WTC11 (cell line): ENCODE measurements around the gene RNF43. TPM values are rescaled to one million over a fixed set of nuclear protein-coding genes. Genes with fewer than 3 reads are reported as not detected.

Experiments
- ATAC-seq: fragments of 200-7000 bp; cut with Tn5 transposase; 2 replicates; pipeline ENCODE4 v1.10.0; 2021; ENCODE audit warnings: mild to moderate bottlenecking, moderate library complexity
- CTCF ChIA-PET: fragments of 300-600 bp; sonication (Branson Sonifier 250); formaldehyde crosslinking; loops from one replicate; lab custom pipeline; 2021; ENCODE audit warnings: antibody characterized with exemption; lab: Charles Lee
- POLR2A ChIA-PET: fragments of 350-600 bp; sonication (Branson Sonifier 250); formaldehyde crosslinking; loops from one replicate; lab custom pipeline; 2021; ENCODE audit warnings: antibody characterized with exemption; lab: Charles Lee
- DNase-seq: peaks from one replicate; pipeline ENCODE4 v3.0.0; 2021; ENCODE audit warnings: low spot score
- H3K27ac Mint-ChIP-seq: 2 replicates; pipeline ENCODE4 v1.8.0; 2021; ENCODE audit warnings: mixed read lengths
- H3K27me3 Mint-ChIP-seq: 2 replicates; pipeline ENCODE4 v1.8.0; 2021; ENCODE audit warnings: low read depth, mild to moderate bottlenecking, moderate library complexity, mixed read lengths
- H3K36me3 Mint-ChIP-seq: 2 replicates; pipeline ENCODE4 v1.8.0; 2021; ENCODE audit warnings: mixed read lengths
- H3K4me1 Mint-ChIP-seq: 2 replicates; pipeline ENCODE4 v1.8.0; 2022; ENCODE audit warnings: mixed read lengths
- H3K4me3 Mint-ChIP-seq: 2 replicates; pipeline ENCODE4 v1.8.0; 2021; ENCODE audit warnings: mild to moderate bottlenecking, moderate library complexity, mixed read lengths
- H3K9me3 Mint-ChIP-seq: 2 replicates; pipeline ENCODE4 v1.8.0; 2021; ENCODE audit warnings: mixed read lengths
- ATF2 ChIP-seq: sonication (generic); formaldehyde crosslinking; IDR thresholded peaks from 2 replicates; pipeline ENCODE4 v1.8.1; 2022; ENCODE audit warnings: low read depth, missing genetic modification reagents, borderline replicate concordance
- ATF3 ChIP-seq: sonication (generic); formaldehyde crosslinking; conservative IDR thresholded peaks from 2 replicates; pipeline ENCODE4 v1.8.1; 2022; ENCODE audit warnings: mild to moderate bottlenecking, missing genetic modification reagents
- ATF6 ChIP-seq: sonication (generic); formaldehyde crosslinking; IDR thresholded peaks from 2 replicates; pipeline ENCODE4 v1.8.1; 2023; ENCODE audit warnings: mild to moderate bottlenecking, missing genetic modification reagents
- CDX4 ChIP-seq: fragments of 250-450 bp; sonication (Bioruptor Pico); IDR thresholded peaks from 2 replicates; pipeline ENCODE4 v1.9.0; 2021; ENCODE audit warnings: moderate library complexity, mild to moderate bottlenecking, inconsistent platforms, borderline replicate concordance
- CTCF ChIP-seq: fragments of 200-600 bp; IDR thresholded peaks from 2 replicates; pipeline ENCODE4 v1.8.0; 2022; ENCODE audit warnings: antibody characterized with exemption
- ETV6 ChIP-seq: sonication (generic); formaldehyde crosslinking; IDR thresholded peaks from 2 replicates; pipeline ENCODE4 v1.8.1; 2022; ENCODE audit warnings: mild to moderate bottlenecking, missing genetic modification reagents
- FOXJ3 ChIP-seq: sonication (generic); formaldehyde crosslinking; IDR thresholded peaks from 2 replicates; pipeline ENCODE4 v1.9.0; 2021; ENCODE audit warnings: missing genetic modification reagents, mild to moderate bottlenecking, borderline replicate concordance
- IRF1 ChIP-seq: sonication (generic); formaldehyde crosslinking; IDR thresholded peaks from 2 replicates; pipeline ENCODE4 v1.8.0; 2023; ENCODE audit warnings: missing genetic modification reagents
- JAZF1 ChIP-seq: fragments of 250-450 bp; sonication (Bioruptor Pico); IDR thresholded peaks from 2 replicates; pipeline ENCODE4 v1.9.0; 2021; ENCODE audit warnings: moderate library complexity, mild to moderate bottlenecking, inconsistent platforms
- JUN ChIP-seq: sonication (generic); formaldehyde crosslinking; IDR thresholded peaks from 2 replicates; pipeline ENCODE4 v1.8.0; 2023; ENCODE audit warnings: mild to moderate bottlenecking, missing genetic modification reagents
- MXD4 ChIP-seq: fragments of 250-450 bp; sonication (Bioruptor Pico); IDR thresholded peaks from 2 replicates; pipeline ENCODE4 v1.8.0; 2021; ENCODE audit warnings: mild to moderate bottlenecking, moderate library complexity, borderline replicate concordance
- MYBL2 ChIP-seq: sonication (generic); formaldehyde crosslinking; IDR thresholded peaks from 2 replicates; pipeline ENCODE4 v1.8.1; 2023; ENCODE audit warnings: mild to moderate bottlenecking, moderate library complexity, missing genetic modification reagents
- NR3C1 ChIP-seq: sonication (generic); formaldehyde crosslinking; conservative IDR thresholded peaks from 2 replicates; pipeline ENCODE4 v1.8.1; 2023; ENCODE audit warnings: low read depth, mild to moderate bottlenecking, missing genetic modification reagents
- SOX15 ChIP-seq: fragments of 250-450 bp; sonication (Bioruptor Pico); IDR thresholded peaks from 2 replicates; pipeline ENCODE4 v1.9.0; 2021; ENCODE audit warnings: mild to moderate bottlenecking
- ZMAT4 ChIP-seq: fragments of 250-450 bp; sonication (Bioruptor Pico); IDR thresholded peaks from 2 replicates; pipeline ENCODE4 v1.9.0; 2021; ENCODE audit warnings: mild to moderate bottlenecking
- ZSCAN18 ChIP-seq: fragments of 250-450 bp; sonication (Bioruptor Pico); IDR thresholded peaks from 2 replicates; pipeline ENCODE4 v2.1.2; 2022; ENCODE audit warnings: mild to moderate bottlenecking, moderate library complexity
- total RNA-seq: library from RNA; stranded (reverse); gene quantifications from 3 replicates; pipeline ENCODE4 v1.2.3, GENCODE V29; 2021

RNF43 gene
- total RNA-seq, 1 experiment from 2014 or later: 3.6 TPM

GRCh38 chr17:58427807-58428206 is 10.5 kb upstream of the RNF43 start:
- ATAC-seq: no peak
- H3K4me1 Mint-ChIP-seq: no peaks in the 10 kb centered on the region
- H3K4me3 Mint-ChIP-seq: no peak overlapping the region
- no peaks in the 10 kb centered on the region for H3K9me3 Mint-ChIP-seq
- no peaks in the 10 kb centered on the region; the same call in 1 of the 2 replicates for H3K27me3 Mint-ChIP-seq
- ChIA-PET POLR2A (interaction anchor here (1.5 kb wide), 1 partner anchor 110 kb away, joined by 3 read pairs; no protein-coding TSS in a partner anchor), CTCF (interaction anchor here (1.9 to 2.5 kb wide), 2 partner anchors 11 to 110 kb away, joined by 7 to 8 read pairs; partner anchors contain the start of gene RNF43)
- H3K27ac Mint-ChIP-seq: no peak overlapping the region
- no peak for TF ChIP-seq ZSCAN18 (CRISPR knock-in tag)
- DNase-seq: no peak
- H3K36me3 Mint-ChIP-seq: no peaks in the 10 kb centered on the region

GRCh38 chr17:58421711-58422110 is 4.4 kb upstream of the RNF43 start:
- peaks cover 9% of the 10 kb centered on the region for H3K4me1 Mint-ChIP-seq
- TF ChIP-seq ATF3 (CRISPR knock-in tag): no peak
- TF ChIP-seq FOXJ3 (CRISPR knock-in tag): no peak
- no peak for TF ChIP-seq CTCF
- TF ChIP-seq MXD4 (CRISPR knock-in tag): no peak
- TF ChIP-seq ATF6: no peak
- TF ChIP-seq JAZF1 (CRISPR knock-in tag): no peak
- no peak for TF ChIP-seq CDX4
- no peak for TF ChIP-seq JUN (CRISPR knock-in tag)
- TF ChIP-seq NR3C1 (CRISPR knock-in tag): no peak
- no peak for TF ChIP-seq ZMAT4 (CRISPR knock-in tag)
- TF ChIP-seq ETV6 (CRISPR knock-in tag): no peak
- TF ChIP-seq, all 79 proteins: peak for 0
- no peaks in the 10 kb centered on the region for H3K36me3 Mint-ChIP-seq
- CTCF ChIA-PET: interaction anchor here (1.1 to 1.2 kb wide), 2 partner anchors 69 to 104 kb away, joined by 3 to 4 read pairs; partner anchors contain the start of gene SUPT4H1
- H3K9me3 Mint-ChIP-seq: no peaks in the 10 kb centered on the region
- H3K4me3 Mint-ChIP-seq: no peak overlapping the region
- H3K27me3 Mint-ChIP-seq: peaks cover 9% of the 10 kb centered on the region
- DNase-seq: no peak
- POLR2A ChIA-PET: no interaction called here
- ATAC-seq: no peak
- H3K27ac Mint-ChIP-seq: no peak overlapping the region

GRCh38 chr17:58420827-58421226 is 3.5 kb upstream of the RNF43 start:
- H3K27ac Mint-ChIP-seq: no peak overlapping the region
- H3K9me3 Mint-ChIP-seq: no peaks in the 10 kb centered on the region
- no peak for TF ChIP-seq SOX15 (CRISPR knock-in tag)
- no peak for TF ChIP-seq MYBL2
- no peak for TF ChIP-seq ATF2 (CRISPR knock-in tag)
- no peak for TF ChIP-seq ATF3 (CRISPR knock-in tag)
- no peak for TF ChIP-seq IRF1
- peaks cover 9% of the 10 kb centered on the region for H3K27me3 Mint-ChIP-seq
- no peak for DNase-seq
- ATAC-seq: no peak
- H3K4me1 Mint-ChIP-seq: peaks cover 15% of the 10 kb centered on the region
- H3K36me3 Mint-ChIP-seq: no peaks in the 10 kb centered on the region
- ChIA-PET CTCF (no interaction called here), POLR2A (no interaction called here)
- H3K4me3 Mint-ChIP-seq: no peak overlapping the region
